ENCODE measurements around the gene INPP4A.

Gene INPP4A

GRCh38 chr2:98503481-98504105, 58.9 kb downstream of the INPP4A start:
- no peaks in the 10 kb centered on the region for H3K36me3 ChIP-seq (ENCODE audit: control insufficient read depth in 2 of 2, insufficient read depth in 1 of 2, low read length in 2 of 2)
- H3K4me1 ChIP-seq (ENCODE audit: control insufficient read depth, insufficient read depth, low read length), result peaks cover 17% of the 10 kb centered on the region
- H3K4me3 ChIP-seq (ENCODE audit: low read depth, low read length), result no peak overlapping the region
- TF ChIP-seq ZBTB49 (tag by site-specific recombination; IDR thresholded peaks at IDR 0.05; ENCODE audit: low read depth) (no peak), ZNF148 (tag by site-specific recombination; IDR thresholded peaks at IDR 0.05; ENCODE audit: borderline replicate concordance) (no peak), SCRT2 (tag by site-specific recombination; IDR thresholded peaks at IDR 0.05) (peak; percentile 56), SCRT1 (tag by site-specific recombination; IDR thresholded peaks at IDR 0.05; ENCODE audit: borderline replicate concordance) (0 out of 2 replicates have a peak, but pooled peaks have one; percentile 18)
- no peaks in the 10 kb centered on the region for H3K9me3 ChIP-seq (ENCODE audit: control insufficient read depth, insufficient read depth, low read depth, low read length)
- H3K27ac ChIP-seq (ENCODE audit: extremely low read depth, low read depth, low read length), result no peak overlapping the region
- ChIA-PET CTCF (interaction anchor here (0.6 to 1.6 kb wide), 3 partner anchors 15 to 660 kb away, joined by 3 to 9 read pairs (median 3); no protein-coding TSS in a partner anchor), POLR2A (no interaction called here)

- H3K4me3 ChIP-seq (ENCODE audit: low read depth, low read length), result no peak overlapping the region
- CTCF ChIA-PET, result interaction anchor here (0.5 to 1.6 kb wide), 3 partner anchors 10 to 65 kb away, joined by 3 to 9 read pairs (median 4); no protein-coding TSS in a partner anchor
- POLR2A ChIA-PET, result no interaction called here
- TF ChIP-seq KLF7 (tag by site-specific recombination; IDR thresholded peaks at IDR 0.05; ENCODE audit: borderline replicate concordance) (no peak), PRDM6 (tag by site-specific recombination; IDR thresholded peaks at IDR 0.05) (peak; percentile 40; the same call in 1 of the 2 replicates), ZNF514 (tag by site-specific recombination; IDR thresholded peaks at IDR 0.05) (no peak), ZNF202 (tag by site-specific recombination; IDR thresholded peaks at IDR 0.05; ENCODE audit: borderline replicate concordance) (no peak), ZBTB17 (tag by site-specific recombination; IDR thresholded peaks at IDR 0.05) (no peak), OSR2 (tag by site-specific recombination; IDR thresholded peaks at IDR 0.05) (peak; percentile 40; the same call in 1 of the 2 replicates)
- H3K36me3 ChIP-seq (ENCODE audit: control insufficient read depth in 2 of 2, insufficient read depth in 1 of 2, low read length in 2 of 2), result no peaks in the 10 kb centered on the region
- H3K27ac ChIP-seq (ENCODE audit: extremely low read depth, low read depth, low read length), result no peak overlapping the region
- H3K9me3 ChIP-seq (ENCODE audit: control insufficient read depth, insufficient read depth, low read depth, low read length), result no peaks in the 10 kb centered on the region
- peaks cover 17% of the 10 kb centered on the region for H3K4me1 ChIP-seq (ENCODE audit: control insufficient read depth, insufficient read depth, low read length)
Measured at GRCh38 chr2:98504381-98505109, 59.9 kb downstream of the INPP4A start.

- CTCF ChIA-PET, result interaction anchor here (1.0 kb wide), 1 partner anchor 9 kb away, joined by 4 read pairs; no protein-coding TSS in a partner anchor
- no peak for TF ChIP-seq ZNF175 (tag by site-specific recombination; IDR thresholded peaks at IDR 0.05)
- 0 out of 2 replicates have a peak, but pooled peaks have one; percentile 21 for TF ChIP-seq SCRT2 (tag by site-specific recombination; IDR thresholded peaks at IDR 0.05)
- TF ChIP-seq KLF8 (tag by site-specific recombination; IDR thresholded peaks at IDR 0.05), result no peak
- Histone ChIP-seq H3K4me1 (ENCODE audit: control insufficient read depth, insufficient read depth, low read length) (peaks cover 17% of the 10 kb centered on the region), H3K27ac (ENCODE audit: extremely low read depth, low read depth, low read length) (no peak overlapping the region), H3K36me3 (ENCODE audit: control insufficient read depth in 2 of 2, insufficient read depth in 1 of 2, low read length in 2 of 2) (no peaks in the 10 kb centered on the region), H3K9me3 (ENCODE audit: control insufficient read depth, insufficient read depth, low read depth, low read length) (no peaks in the 10 kb centered on the region), H3K4me3 (ENCODE audit: low read depth, low read length) (no peak overlapping the region)
- POLR2A ChIA-PET, result no interaction called here
Measured at GRCh38 chr2:98505311-98505808, 60.7 kb downstream of the INPP4A start.

Data from HEK293 (cell line).